HepG2 (cell line): ENCODE measurements around the gene NRSN2. TPM values are rescaled to one million over a fixed set of nuclear protein-coding genes. Genes with fewer than 3 reads are reported as not detected.

Experiments used
- HOXD1 ChIP-seq: sonication (generic); formaldehyde crosslinking; IDR thresholded peaks from 2 replicates; pipeline ENCODE4 v1.5.0; 2020; ENCODE audit warnings: missing genetic modification reagents
- IKZF1 ChIP-seq: fragments of 450-650 bp; IDR thresholded peaks from 2 replicates; pipeline ENCODE4 v1.7.1; 2016
- KDM1A ChIP-seq: IDR thresholded peaks from 2 replicates; pipeline ENCODE4 v1.6.1; 2016; ENCODE audit warnings: missing compliant biosample characterization
- KLF11 ChIP-seq: IDR thresholded peaks from 2 replicates; pipeline ENCODE4 v1.6.1; 2016; ENCODE audit warnings: missing compliant biosample characterization
- NR3C1 ChIP-seq: sonication (generic); formaldehyde crosslinking; IDR thresholded peaks from 2 replicates; pipeline ENCODE4 v1.4.0; 2020; ENCODE audit warnings: missing genetic modification reagents
- SMAD1 ChIP-seq: sonication (generic); formaldehyde crosslinking; IDR thresholded peaks from 2 replicates; pipeline ENCODE4 v1.4.0; 2020; ENCODE audit warnings: missing genetic modification reagents, low read depth, mild to moderate bottlenecking, borderline replicate concordance
- SRY ChIP-seq: sonication (generic); formaldehyde crosslinking; IDR thresholded peaks from 2 replicates; pipeline ENCODE4 v1.8.0; 2022; ENCODE audit warnings: mild to moderate bottlenecking, missing genetic modification reagents
- TFDP1 ChIP-seq: IDR thresholded peaks from 2 replicates; pipeline ENCODE4 v1.6.1; 2016; ENCODE audit warnings: missing compliant biosample characterization, missing genetic modification reagents, borderline replicate concordance
- TSC22D2 ChIP-seq: sonication (generic); formaldehyde crosslinking; IDR thresholded peaks from 2 replicates; pipeline ENCODE4 v1.5.1; 2020; ENCODE audit warnings: missing genetic modification reagents, mild to moderate bottlenecking, borderline replicate concordance
- XRCC5 ChIP-seq: fragments of 200-400 bp; formaldehyde crosslinking; optimal IDR thresholded peaks from 2 replicates; pipeline ENCODE3; 2017; ENCODE audit warnings: mild to moderate bottlenecking, low read length
- ZNF136 ChIP-seq: sonication (generic); formaldehyde crosslinking; IDR thresholded peaks from 2 replicates; pipeline ENCODE4 v1.8.1; 2022; ENCODE audit warnings: low read depth, mild to moderate bottlenecking, moderate library complexity, missing genetic modification reagents
- ZNF747 ChIP-seq: sonication (generic); formaldehyde crosslinking; IDR thresholded peaks from 2 replicates; pipeline ENCODE4 v1.8.1; 2023; ENCODE audit warnings: missing genetic modification reagents, mild to moderate bottlenecking, borderline replicate concordance
- polyA plus RNA-seq, 8 experiments: library from polyadenylated mRNA; depleted of rRNA in 3 of 8; stranded (reverse) in 7 of 8; unstranded in 1 of 8; fragments of >200 nt; fragmentation: Illumina TruSeq in 4 of 8; extraction: Trizol in 4 of 8; gene quantifications; 2 replicates each; pipeline versions ENCODE4 v1.2.1 to v1.2.3, GENCODE V29; 2011 to 2016; ENCODE audit warnings: low read depth in 4 of 8, missing spikeins in 1 of 8, mixed read lengths in 1 of 8; ENCODE audit not compliant: insufficient read depth in 1 of 8
- total RNA-seq, 5 experiments: library from RNA; depleted of rRNA; stranded (reverse); fragments of >200 nt; fragmentation: Illumina TruSeq; extraction: Trizol; gene quantifications; 2 replicates each; pipeline ENCODE4 v1.2.3, GENCODE V29; 2016; ENCODE audit warnings: low read depth in 1 of 5
- TF ChIP-seq, protein P1 (sequence below): sonication (generic); formaldehyde crosslinking; IDR thresholded peaks from 2 replicates; pipeline ENCODE4 v1.4.0; 2020; ENCODE audit warnings: missing genetic modification reagents, borderline replicate concordance
- TF ChIP-seq, protein P2 (sequence below): sonication (generic); formaldehyde crosslinking; IDR thresholded peaks from 2 replicates; pipeline ENCODE4 v1.4.0; 2020; ENCODE audit warnings: missing genetic modification reagents
- TF ChIP-seq, protein P3 (sequence below): sonication (generic); formaldehyde crosslinking; conservative IDR thresholded peaks from 2 replicates; pipeline ENCODE4 v1.4.0; 2020; ENCODE audit warnings: missing genetic modification reagents
- TF ChIP-seq, protein P4 (sequence below): fragments of 450-650 bp; IDR thresholded peaks from 2 replicates; pipeline ENCODE4 v1.6.1; 2017
- TF ChIP-seq, protein P5 (sequence below): sonication (generic); formaldehyde crosslinking; IDR thresholded peaks from 2 replicates; pipeline ENCODE4 v1.4.0; 2020; ENCODE audit warnings: missing genetic modification reagents
- TF ChIP-seq, protein P6 (sequence below): sonication (generic); formaldehyde crosslinking; IDR thresholded peaks from 2 replicates; pipeline ENCODE4 v1.4.0; 2020; ENCODE audit warnings: mild to moderate bottlenecking, missing genetic modification reagents

Gene NRSN2
- total and polyA plus RNA-seq, 2 of the 13 experiments (the other 11 are each of a cell fraction or from before 2014, with no cell fraction given), result 32.3 to 49.4 TPM

DNA sequence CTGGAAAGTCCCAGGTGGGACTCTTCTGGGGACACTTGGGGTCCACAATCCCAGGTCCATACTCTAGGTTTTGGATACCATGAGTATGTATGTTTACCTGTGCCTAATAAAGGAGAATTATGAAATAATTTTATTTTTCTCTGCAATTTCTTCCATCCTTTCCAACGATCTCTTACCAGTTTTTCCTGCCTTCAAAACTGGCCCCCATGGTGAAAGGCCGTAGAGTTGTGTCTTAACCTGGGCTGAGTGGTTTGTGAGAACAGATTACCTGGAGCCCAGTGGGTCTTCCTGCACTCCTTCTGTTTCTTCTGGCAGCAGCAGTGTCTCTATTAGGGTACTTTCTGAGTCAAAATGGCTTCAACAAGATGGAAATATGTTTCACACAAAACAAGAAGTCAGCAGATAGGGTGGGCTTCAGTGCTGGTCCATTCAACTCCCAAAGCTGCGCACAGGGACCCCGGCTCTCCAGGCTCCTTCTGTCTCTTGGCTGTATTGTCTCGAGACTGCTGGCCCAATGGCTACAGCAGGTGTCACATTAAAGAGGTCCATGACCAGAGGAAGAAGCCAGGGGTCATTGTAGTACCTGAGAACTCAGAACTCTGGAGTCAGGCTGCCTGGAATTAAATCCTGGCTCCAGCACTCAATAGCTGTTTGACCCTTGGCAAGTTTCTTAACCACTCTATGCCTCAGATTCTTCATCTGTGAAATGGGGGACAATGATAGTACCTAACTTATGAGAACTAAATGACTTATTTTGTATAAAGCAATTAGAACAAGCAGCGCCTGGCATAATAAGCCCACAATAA lies 50.7 kb downstream of the NRSN2 start (continued):
- TF ChIP-seq, protein P1, sequence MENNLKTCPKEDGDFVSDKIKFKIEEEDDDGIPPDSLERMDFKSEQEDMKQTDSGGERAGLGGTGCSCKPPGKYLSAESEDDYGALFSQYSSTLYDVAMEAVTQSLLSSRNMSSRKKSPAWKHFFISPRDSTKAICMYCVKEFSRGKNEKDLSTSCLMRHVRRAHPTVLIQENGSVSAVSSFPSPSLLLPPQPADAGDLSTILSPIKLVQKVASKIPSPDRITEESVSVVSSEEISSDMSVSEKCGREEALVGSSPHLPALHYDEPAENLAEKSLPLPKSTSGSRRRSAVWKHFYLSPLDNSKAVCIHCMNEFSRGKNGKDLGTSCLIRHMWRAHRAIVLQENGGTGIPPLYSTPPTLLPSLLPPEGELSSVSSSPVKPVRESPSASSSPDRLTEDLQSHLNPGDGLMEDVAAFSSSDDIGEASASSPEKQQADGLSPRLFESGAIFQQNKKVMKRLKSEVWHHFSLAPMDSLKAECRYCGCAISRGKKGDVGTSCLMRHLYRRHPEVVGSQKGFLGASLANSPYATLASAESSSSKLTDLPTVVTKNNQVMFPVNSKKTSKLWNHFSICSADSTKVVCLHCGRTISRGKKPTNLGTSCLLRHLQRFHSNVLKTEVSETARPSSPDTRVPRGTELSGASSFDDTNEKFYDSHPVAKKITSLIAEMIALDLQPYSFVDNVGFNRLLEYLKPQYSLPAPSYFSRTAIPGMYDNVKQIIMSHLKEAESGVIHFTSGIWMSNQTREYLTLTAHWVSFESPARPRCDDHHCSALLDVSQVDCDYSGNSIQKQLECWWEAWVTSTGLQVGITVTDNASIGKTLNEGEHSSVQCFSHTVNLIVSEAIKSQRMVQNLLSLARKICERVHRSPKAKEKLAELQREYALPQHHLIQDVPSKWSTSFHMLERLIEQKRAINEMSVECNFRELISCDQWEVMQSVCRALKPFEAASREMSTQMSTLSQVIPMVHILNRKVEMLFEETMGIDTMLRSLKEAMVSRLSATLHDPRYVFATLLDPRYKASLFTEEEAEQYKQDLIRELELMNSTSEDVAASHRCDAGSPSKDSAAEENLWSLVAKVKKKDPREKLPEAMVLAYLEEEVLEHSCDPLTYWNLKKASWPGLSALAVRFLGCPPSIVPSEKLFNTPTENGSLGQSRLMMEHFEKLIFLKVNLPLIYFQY (CRISPR knock-in tag), result no peak
- TF ChIP-seq KLF11 (CRISPR knock-in tag) (no peak), HOXD1 (CRISPR knock-in tag) (no peak), TFDP1 (CRISPR knock-in tag) (no peak), ZNF747 (CRISPR knock-in tag) (no peak), KDM1A (CRISPR knock-in tag) (no peak), SMAD1 (no peak), XRCC5 (no peak), IKZF1 (no peak), TSC22D2 (CRISPR knock-in tag) (no peak), ZNF136 (CRISPR knock-in tag) (no peak), SRY (no peak), NR3C1 (CRISPR knock-in tag) (no peak)
- TF ChIP-seq, protein P2, sequence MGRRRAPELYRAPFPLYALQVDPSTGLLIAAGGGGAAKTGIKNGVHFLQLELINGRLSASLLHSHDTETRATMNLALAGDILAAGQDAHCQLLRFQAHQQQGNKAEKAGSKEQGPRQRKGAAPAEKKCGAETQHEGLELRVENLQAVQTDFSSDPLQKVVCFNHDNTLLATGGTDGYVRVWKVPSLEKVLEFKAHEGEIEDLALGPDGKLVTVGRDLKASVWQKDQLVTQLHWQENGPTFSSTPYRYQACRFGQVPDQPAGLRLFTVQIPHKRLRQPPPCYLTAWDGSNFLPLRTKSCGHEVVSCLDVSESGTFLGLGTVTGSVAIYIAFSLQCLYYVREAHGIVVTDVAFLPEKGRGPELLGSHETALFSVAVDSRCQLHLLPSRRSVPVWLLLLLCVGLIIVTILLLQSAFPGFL (CRISPR knock-in tag), result no peak
- TF ChIP-seq, protein P3, sequence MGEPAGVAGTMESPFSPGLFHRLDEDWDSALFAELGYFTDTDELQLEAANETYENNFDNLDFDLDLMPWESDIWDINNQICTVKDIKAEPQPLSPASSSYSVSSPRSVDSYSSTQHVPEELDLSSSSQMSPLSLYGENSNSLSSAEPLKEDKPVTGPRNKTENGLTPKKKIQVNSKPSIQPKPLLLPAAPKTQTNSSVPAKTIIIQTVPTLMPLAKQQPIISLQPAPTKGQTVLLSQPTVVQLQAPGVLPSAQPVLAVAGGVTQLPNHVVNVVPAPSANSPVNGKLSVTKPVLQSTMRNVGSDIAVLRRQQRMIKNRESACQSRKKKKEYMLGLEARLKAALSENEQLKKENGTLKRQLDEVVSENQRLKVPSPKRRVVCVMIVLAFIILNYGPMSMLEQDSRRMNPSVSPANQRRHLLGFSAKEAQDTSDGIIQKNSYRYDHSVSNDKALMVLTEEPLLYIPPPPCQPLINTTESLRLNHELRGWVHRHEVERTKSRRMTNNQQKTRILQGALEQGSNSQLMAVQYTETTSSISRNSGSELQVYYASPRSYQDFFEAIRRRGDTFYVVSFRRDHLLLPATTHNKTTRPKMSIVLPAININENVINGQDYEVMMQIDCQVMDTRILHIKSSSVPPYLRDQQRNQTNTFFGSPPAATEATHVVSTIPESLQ (CRISPR knock-in tag), result no peak
- TF ChIP-seq, protein P4, sequence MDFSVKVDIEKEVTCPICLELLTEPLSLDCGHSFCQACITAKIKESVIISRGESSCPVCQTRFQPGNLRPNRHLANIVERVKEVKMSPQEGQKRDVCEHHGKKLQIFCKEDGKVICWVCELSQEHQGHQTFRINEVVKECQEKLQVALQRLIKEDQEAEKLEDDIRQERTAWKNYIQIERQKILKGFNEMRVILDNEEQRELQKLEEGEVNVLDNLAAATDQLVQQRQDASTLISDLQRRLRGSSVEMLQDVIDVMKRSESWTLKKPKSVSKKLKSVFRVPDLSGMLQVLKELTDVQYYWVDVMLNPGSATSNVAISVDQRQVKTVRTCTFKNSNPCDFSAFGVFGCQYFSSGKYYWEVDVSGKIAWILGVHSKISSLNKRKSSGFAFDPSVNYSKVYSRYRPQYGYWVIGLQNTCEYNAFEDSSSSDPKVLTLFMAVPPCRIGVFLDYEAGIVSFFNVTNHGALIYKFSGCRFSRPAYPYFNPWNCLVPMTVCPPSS, result no peak
- TF ChIP-seq, protein P5, sequence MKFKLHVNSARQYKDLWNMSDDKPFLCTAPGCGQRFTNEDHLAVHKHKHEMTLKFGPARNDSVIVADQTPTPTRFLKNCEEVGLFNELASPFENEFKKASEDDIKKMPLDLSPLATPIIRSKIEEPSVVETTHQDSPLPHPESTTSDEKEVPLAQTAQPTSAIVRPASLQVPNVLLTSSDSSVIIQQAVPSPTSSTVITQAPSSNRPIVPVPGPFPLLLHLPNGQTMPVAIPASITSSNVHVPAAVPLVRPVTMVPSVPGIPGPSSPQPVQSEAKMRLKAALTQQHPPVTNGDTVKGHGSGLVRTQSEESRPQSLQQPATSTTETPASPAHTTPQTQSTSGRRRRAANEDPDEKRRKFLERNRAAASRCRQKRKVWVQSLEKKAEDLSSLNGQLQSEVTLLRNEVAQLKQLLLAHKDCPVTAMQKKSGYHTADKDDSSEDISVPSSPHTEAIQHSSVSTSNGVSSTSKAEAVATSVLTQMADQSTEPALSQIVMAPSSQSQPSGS (CRISPR knock-in tag), result no peak
- TF ChIP-seq, protein P6, sequence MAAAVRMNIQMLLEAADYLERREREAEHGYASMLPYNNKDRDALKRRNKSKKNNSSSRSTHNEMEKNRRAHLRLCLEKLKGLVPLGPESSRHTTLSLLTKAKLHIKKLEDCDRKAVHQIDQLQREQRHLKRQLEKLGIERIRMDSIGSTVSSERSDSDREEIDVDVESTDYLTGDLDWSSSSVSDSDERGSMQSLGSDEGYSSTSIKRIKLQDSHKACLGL (CRISPR knock-in tag), result no peak
